Measurements from ENCODE around the gene ZNF280C.
A peak's percentile ranks its signal among the peaks of the same experiment; 100 is the strongest.

The ZNF280C gene, protein sequence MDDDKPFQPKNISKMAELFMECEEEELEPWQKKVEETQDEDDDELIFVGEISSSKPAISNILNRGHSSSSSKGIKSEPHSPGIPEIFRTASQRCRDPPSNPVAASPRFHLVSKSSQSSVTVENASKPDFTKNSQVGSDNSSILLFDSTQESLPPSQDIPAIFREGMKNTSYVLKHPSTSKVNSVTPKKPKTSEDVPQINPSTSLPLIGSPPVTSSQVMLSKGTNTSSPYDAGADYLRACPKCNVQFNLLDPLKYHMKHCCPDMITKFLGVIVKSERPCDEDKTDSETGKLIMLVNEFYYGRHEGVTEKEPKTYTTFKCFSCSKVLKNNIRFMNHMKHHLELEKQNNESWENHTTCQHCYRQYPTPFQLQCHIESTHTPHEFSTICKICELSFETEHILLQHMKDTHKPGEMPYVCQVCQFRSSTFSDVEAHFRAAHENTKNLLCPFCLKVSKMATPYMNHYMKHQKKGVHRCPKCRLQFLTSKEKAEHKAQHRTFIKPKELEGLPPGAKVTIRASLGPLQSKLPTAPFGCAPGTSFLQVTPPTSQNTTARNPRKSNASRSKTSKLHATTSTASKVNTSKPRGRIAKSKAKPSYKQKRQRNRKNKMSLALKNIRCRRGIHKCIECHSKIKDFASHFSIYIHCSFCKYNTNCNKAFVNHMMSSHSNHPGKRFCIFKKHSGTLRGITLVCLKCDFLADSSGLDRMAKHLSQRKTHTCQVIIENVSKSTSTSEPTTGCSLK

DNA sequence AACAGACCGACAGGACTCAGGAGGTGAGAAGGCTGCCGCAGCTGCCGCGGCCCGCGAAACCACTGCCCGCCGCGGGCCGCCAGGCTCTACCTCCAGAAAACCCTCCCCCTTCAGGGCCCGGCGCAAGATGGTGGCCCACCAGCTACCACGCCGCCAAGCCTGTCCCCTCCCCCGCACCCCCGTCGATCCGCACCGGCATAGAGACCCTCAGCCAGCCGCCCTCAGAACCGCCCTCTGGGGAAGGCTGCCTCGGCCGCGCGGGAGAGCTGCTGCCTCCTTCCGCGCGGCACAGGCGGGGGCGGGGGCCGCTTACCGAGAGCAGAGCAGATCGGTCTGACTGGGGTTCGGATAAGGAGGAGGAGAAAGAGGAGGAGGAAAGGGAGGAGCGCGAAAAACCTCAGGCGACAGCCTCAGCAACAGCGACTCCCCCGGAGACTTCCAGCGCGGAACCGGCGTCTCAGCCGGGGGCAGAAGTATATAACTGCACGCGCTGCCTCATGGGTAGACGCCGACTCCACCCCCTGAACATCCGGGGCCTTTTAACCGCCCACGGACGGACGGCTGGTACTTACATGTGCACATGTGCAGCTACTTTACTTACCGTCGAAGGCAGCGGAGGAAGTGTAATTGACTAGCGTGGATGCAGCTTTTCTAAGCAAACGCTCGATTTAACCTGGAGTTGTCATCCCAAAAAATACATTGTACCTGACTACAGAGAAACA, at the start of gene ZNF280C:
ZNF280C (minus strand) TSS at position 451 of the 722 bp plus-strand sequence. CDS start 8,450 bp downstream, outside the sequence.
- Histone ChIP-seq H3K27me3 (ENCODE audit: insufficient read depth, low read depth, severe bottlenecking) (peaks cover 9% of the 10 kb centered on the region), H3K4me3 (ENCODE audit: low read depth, low read length) (peak within 1 kb of the TSS; percentile 60), H3K9me3 (ENCODE audit: severe bottlenecking) (peaks cover 8% of the 10 kb centered on the region), H3K36me3 (no peaks in the 10 kb centered on the region), H3K27ac (peak within 1 kb of the TSS; percentile 92)
- DNase-seq: peak; percentile 94
- TF ChIP-seq, protein P1, sequence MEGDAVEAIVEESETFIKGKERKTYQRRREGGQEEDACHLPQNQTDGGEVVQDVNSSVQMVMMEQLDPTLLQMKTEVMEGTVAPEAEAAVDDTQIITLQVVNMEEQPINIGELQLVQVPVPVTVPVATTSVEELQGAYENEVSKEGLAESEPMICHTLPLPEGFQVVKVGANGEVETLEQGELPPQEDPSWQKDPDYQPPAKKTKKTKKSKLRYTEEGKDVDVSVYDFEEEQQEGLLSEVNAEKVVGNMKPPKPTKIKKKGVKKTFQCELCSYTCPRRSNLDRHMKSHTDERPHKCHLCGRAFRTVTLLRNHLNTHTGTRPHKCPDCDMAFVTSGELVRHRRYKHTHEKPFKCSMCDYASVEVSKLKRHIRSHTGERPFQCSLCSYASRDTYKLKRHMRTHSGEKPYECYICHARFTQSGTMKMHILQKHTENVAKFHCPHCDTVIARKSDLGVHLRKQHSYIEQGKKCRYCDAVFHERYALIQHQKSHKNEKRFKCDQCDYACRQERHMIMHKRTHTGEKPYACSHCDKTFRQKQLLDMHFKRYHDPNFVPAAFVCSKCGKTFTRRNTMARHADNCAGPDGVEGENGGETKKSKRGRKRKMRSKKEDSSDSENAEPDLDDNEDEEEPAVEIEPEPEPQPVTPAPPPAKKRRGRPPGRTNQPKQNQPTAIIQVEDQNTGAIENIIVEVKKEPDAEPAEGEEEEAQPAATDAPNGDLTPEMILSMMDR (IDR thresholded peaks at IDR 0.05; ENCODE audit: low read depth, low read length): peak; percentile 50

GRCh38 chrX:130304587-130305368, 36.1 kb upstream of the ZNF280C start:
- Histone ChIP-seq H3K27me3 (ENCODE audit: insufficient read depth, low read depth, severe bottlenecking) (no peaks in the 10 kb centered on the region), H3K36me3 (no peaks in the 10 kb centered on the region), H3K4me3 (ENCODE audit: low read depth, low read length) (no peak overlapping the region), H3K9me3 (ENCODE audit: severe bottlenecking) (no peaks in the 10 kb centered on the region), H3K27ac (no peak overlapping the region)
- TF ChIP-seq, protein P1 (IDR thresholded peaks at IDR 0.05; ENCODE audit: low read depth, low read length): 0 out of 2 replicates have a peak, but pooled peaks have one; percentile 7
- DNase-seq: no peak

DNA sequence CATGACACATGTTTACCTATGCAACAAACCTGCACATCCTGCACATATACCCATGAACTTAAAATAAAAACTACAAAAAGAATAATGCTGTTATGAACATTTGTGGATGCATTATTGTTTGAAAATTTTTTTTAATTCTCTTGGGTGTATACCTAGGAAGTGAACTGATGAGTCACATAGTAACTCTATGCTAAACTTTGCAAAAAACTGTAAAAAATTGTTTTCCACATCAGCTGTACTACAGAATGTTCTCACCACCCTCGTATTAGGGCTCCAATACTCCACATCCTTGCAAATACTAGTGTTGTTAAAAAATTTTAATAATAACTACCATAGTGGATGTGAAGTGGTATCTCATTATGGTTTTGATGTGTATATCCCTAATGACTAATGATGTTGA, 33.3 kb upstream of the ZNF280C start:
- no peaks in the 10 kb centered on the region for H3K9me3 ChIP-seq (ENCODE audit: severe bottlenecking)
- no peaks in the 10 kb centered on the region for H3K27me3 ChIP-seq (ENCODE audit: insufficient read depth, low read depth, severe bottlenecking)
- DNase-seq: no peak
- no peak overlapping the region for H3K27ac ChIP-seq
- no peak overlapping the region for H3K4me3 ChIP-seq (ENCODE audit: low read depth, low read length)
- TF ChIP-seq, protein P1 (IDR thresholded peaks at IDR 0.05; ENCODE audit: low read depth, low read length): no peak
- no peaks in the 10 kb centered on the region for H3K36me3 ChIP-seq

DNA sequence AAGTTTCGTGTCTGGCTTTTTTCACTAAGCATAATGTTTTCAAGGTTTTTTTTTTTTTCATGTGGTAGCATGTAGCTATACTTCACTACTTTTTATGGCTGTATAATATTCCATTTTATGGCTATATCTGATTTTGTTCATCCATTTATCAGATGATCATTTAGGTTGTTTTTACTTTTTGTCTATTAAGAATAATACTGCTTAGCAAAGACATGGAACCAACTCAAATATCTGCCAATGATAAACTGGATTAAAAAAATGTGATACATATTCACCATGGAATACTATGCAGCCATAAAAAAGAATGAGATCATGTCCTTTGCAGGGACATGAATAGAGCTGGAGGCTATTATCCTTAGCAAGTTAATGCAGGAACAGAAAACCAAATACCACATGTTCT, 32.7 kb upstream of the ZNF280C start:
- no peaks in the 10 kb centered on the region for H3K9me3 ChIP-seq (ENCODE audit: severe bottlenecking)
- H3K4me3 ChIP-seq (ENCODE audit: low read depth, low read length): no peak overlapping the region
- TF ChIP-seq, protein P1 (IDR thresholded peaks at IDR 0.05; ENCODE audit: low read depth, low read length): no peak
- no peak overlapping the region for H3K27ac ChIP-seq
- DNase-seq: no peak
- H3K27me3 ChIP-seq (ENCODE audit: insufficient read depth, low read depth, severe bottlenecking): no peaks in the 10 kb centered on the region
- H3K36me3 ChIP-seq: no peaks in the 10 kb centered on the region

GRCh38 chrX:130300010-130300282, 31.2 kb upstream of the ZNF280C start:
- DNase-seq: no peak
- no peak overlapping the region for H3K4me3 ChIP-seq (ENCODE audit: low read depth, low read length)
- no peaks in the 10 kb centered on the region for H3K36me3 ChIP-seq
- H3K27me3 ChIP-seq (ENCODE audit: insufficient read depth, low read depth, severe bottlenecking): peaks cover 3% of the 10 kb centered on the region
- TF ChIP-seq, protein P1 (IDR thresholded peaks at IDR 0.05; ENCODE audit: low read depth, low read length): no peak
- no peaks in the 10 kb centered on the region for H3K9me3 ChIP-seq (ENCODE audit: severe bottlenecking)
- no peak overlapping the region for H3K27ac ChIP-seq

All from WERI-Rb-1 (cell line).